HEK293 (cell line): ENCODE measurements around the gene TMPRSS5.

Experiments
- CTCF ChIA-PET: fragments of 350-600 bp; formaldehyde crosslinking; extraction: SDS; loops from one replicate; lab custom pipeline; 2021; ENCODE audit warnings: antibody characterized with exemption; lab: Yijun Ruan, JAX
- POLR2A ChIA-PET: fragments of 300-600 bp; formaldehyde crosslinking; extraction: SDS; loops from one replicate; lab custom pipeline; 2020; ENCODE audit warnings: antibody characterized with exemption, inconsistent platforms; lab: Yijun Ruan, JAX
- H3K27ac ChIP-seq: fragments of 200-500 bp; sonication (Bioruptor generic); 2 replicates; pipeline ENCODE4 v1.5.1; 2014; ENCODE audit warnings: low read depth, low read length, control low read depth, inconsistent platforms; ENCODE audit errors: extremely low read depth
- H3K36me3 ChIP-seq, 2 experiments: fragments of 200-500 bp in 1 of 2; sonication (Bioruptor generic) in 1 of 2; 1 replicate in 1 of 2; 2 replicates in 1 of 2; pipeline ENCODE4 v1.5.1; 2014 to 2017; ENCODE audit warnings: inconsistent platforms in 2 of 2, low read length in 2 of 2; ENCODE audit not compliant: control insufficient read depth in 2 of 2, insufficient read depth in 1 of 2
- H3K4me1 ChIP-seq: fragments of 200-500 bp; sonication (Bioruptor generic); 2 replicates; pipeline ENCODE4 v1.5.1; 2014; ENCODE audit warnings: mild to moderate bottlenecking, low read length, inconsistent platforms; ENCODE audit not compliant: control insufficient read depth, insufficient read depth
- H3K4me3 ChIP-seq: 2 replicates; pipeline ENCODE4 v1.5.1; 2011; ENCODE audit warnings: low read depth, mild to moderate bottlenecking, control low read depth, low read length, moderate library complexity
- H3K9me3 ChIP-seq: fragments of 200-500 bp; sonication (Bioruptor generic); 2 replicates; pipeline ENCODE4 v1.5.1; 2014; ENCODE audit warnings: low read depth, low read length, inconsistent platforms; ENCODE audit not compliant: control insufficient read depth, insufficient read depth
- GLI2 ChIP-seq: fragments of 450-650 bp; formaldehyde crosslinking; IDR thresholded peaks from 2 replicates; pipeline ENCODE4; 2017; ENCODE audit warnings: missing biosample characterization, missing genetic modification characterization, low read depth, borderline replicate concordance
- HOXC10 ChIP-seq: sonication (generic); formaldehyde crosslinking; IDR thresholded peaks from 2 replicates; pipeline ENCODE4 v1.8.1; 2023; ENCODE audit warnings: mild to moderate bottlenecking, missing genetic modification reagents
- KLF10 ChIP-seq: fragments of 450-650 bp; IDR thresholded peaks from 2 replicates; pipeline ENCODE4 v1.5.1; 2018; ENCODE audit warnings: missing biosample characterization, mild to moderate bottlenecking, missing genetic modification characterization
- PRDM4 ChIP-seq: fragments of 450-650 bp; formaldehyde crosslinking; IDR thresholded peaks from 2 replicates; pipeline ENCODE4 v1.5.1; 2017; ENCODE audit warnings: missing biosample characterization, missing genetic modification characterization
- SALL2 ChIP-seq: fragments of 450-650 bp; formaldehyde crosslinking; IDR thresholded peaks from 2 replicates; pipeline ENCODE4 v1.5.0; 2017; ENCODE audit warnings: missing biosample characterization, mild to moderate bottlenecking, missing genetic modification characterization, borderline replicate concordance
- TSHZ1 ChIP-seq: fragments of 450-650 bp; formaldehyde crosslinking; IDR thresholded peaks from 2 replicates; pipeline ENCODE4 v1.5.1; 2016; ENCODE audit warnings: missing biosample characterization, missing genetic modification characterization, borderline replicate concordance
- ZIC2 ChIP-seq: fragments of 450-650 bp; formaldehyde crosslinking; IDR thresholded peaks from 2 replicates; pipeline ENCODE4 v1.5.1; 2016; ENCODE audit warnings: missing biosample characterization, missing genetic modification characterization
- ZNF169 ChIP-seq: fragments of 450-650 bp; formaldehyde crosslinking; IDR thresholded peaks from 2 replicates; pipeline ENCODE4 v1.5.1; 2016; ENCODE audit warnings: missing biosample characterization, missing genetic modification characterization
- ZNF2 ChIP-seq: fragments of 450-650 bp; formaldehyde crosslinking; IDR thresholded peaks from 2 replicates; pipeline ENCODE4 v1.5.1; 2016; ENCODE audit warnings: missing biosample characterization, missing genetic modification characterization
- ZNF223 ChIP-seq: fragments of 450-650 bp; formaldehyde crosslinking; IDR thresholded peaks from 2 replicates; pipeline ENCODE4 v1.5.1; 2016; ENCODE audit warnings: missing biosample characterization, missing genetic modification characterization
- ZNF362 ChIP-seq: fragments of 450-650 bp; formaldehyde crosslinking; IDR thresholded peaks from 2 replicates; pipeline ENCODE4 v1.5.1; 2016; ENCODE audit warnings: missing biosample characterization, missing genetic modification characterization
- ZNF366 ChIP-seq: fragments of 450-650 bp; formaldehyde crosslinking; conservative IDR thresholded peaks from 2 replicates; pipeline ENCODE4 v1.5.1; 2016; ENCODE audit warnings: missing biosample characterization, missing genetic modification characterization
- ZNF510 ChIP-seq: fragments of 450-650 bp; formaldehyde crosslinking; IDR thresholded peaks from 2 replicates; pipeline ENCODE4 v1.5.1; 2018; ENCODE audit warnings: mild to moderate bottlenecking, missing genetic modification characterization, missing biosample characterization; ENCODE audit not compliant: insufficient replicate concordance
- ZNF561 ChIP-seq: fragments of 450-650 bp; IDR thresholded peaks from 2 replicates; pipeline ENCODE4 v1.5.1; 2018; ENCODE audit warnings: missing biosample characterization, missing genetic modification characterization, borderline replicate concordance
- ZNF580 ChIP-seq: fragments of 450-650 bp; formaldehyde crosslinking; IDR thresholded peaks from 2 replicates; pipeline ENCODE4 v1.5.1; 2016; ENCODE audit warnings: missing biosample characterization, missing genetic modification characterization
- ZNF600 ChIP-seq: fragments of 450-650 bp; formaldehyde crosslinking; IDR thresholded peaks from 2 replicates; pipeline ENCODE4 v1.5.1; 2016; ENCODE audit warnings: missing biosample characterization, missing genetic modification characterization
- ZNF624 ChIP-seq: fragments of 450-650 bp; formaldehyde crosslinking; IDR thresholded peaks from 2 replicates; pipeline ENCODE4 v1.5.1; 2017; ENCODE audit warnings: missing biosample characterization, missing genetic modification characterization
- ZNF639 ChIP-seq: fragments of 450-650 bp; formaldehyde crosslinking; IDR thresholded peaks from 2 replicates; pipeline ENCODE4 v1.5.1; 2016; ENCODE audit warnings: missing biosample characterization, missing genetic modification characterization
- ZNF654 ChIP-seq: fragments of 450-650 bp; formaldehyde crosslinking; IDR thresholded peaks from 2 replicates; pipeline ENCODE4 v1.5.1; 2016; ENCODE audit warnings: low read depth, missing biosample characterization, missing genetic modification characterization
- ZNF701 ChIP-seq: fragments of 450-650 bp; formaldehyde crosslinking; IDR thresholded peaks from 2 replicates; pipeline ENCODE4 v1.5.1; 2016; ENCODE audit warnings: missing biosample characterization, missing genetic modification characterization
- ZNF791 ChIP-seq: fragments of 450-650 bp; formaldehyde crosslinking; IDR thresholded peaks from 2 replicates; pipeline ENCODE4 v1.5.1; 2016; ENCODE audit warnings: missing biosample characterization, missing genetic modification characterization
- ZXDB ChIP-seq: fragments of 450-650 bp; formaldehyde crosslinking; IDR thresholded peaks from 2 replicates; pipeline ENCODE4 v1.5.1; 2016; ENCODE audit warnings: missing biosample characterization, missing genetic modification characterization

Gene TMPRSS5

GRCh38 chr11:113723787-113724186, 17.7 kb upstream of the TMPRSS5 start:
- Histone ChIP-seq H3K27ac (no peak overlapping the region), H3K4me3 (no peak overlapping the region), H3K9me3 (no peaks in the 10 kb centered on the region), H3K4me1 (no peaks in the 10 kb centered on the region), H3K36me3 (no peaks in the 10 kb centered on the region)
- TF ChIP-seq ZNF701 (tag by site-specific recombination) (no peak), ZNF362 (tag by site-specific recombination) (no peak), ZNF2 (tag by site-specific recombination) (no peak), ZXDB (tag by site-specific recombination) (no peak), GLI2 (tag by site-specific recombination) (no peak), KLF10 (tag by site-specific recombination) (no peak), SALL2 (no peak), ZIC2 (tag by site-specific recombination) (no peak), ZNF639 (tag by site-specific recombination) (no peak), ZNF561 (tag by site-specific recombination) (no peak), ZNF366 (no peak), ZNF580 (no peak), ZNF600 (tag by site-specific recombination) (no peak), ZNF169 (tag by site-specific recombination) (no peak), PRDM4 (tag by site-specific recombination) (no peak), HOXC10 (no peak), ZNF223 (tag by site-specific recombination) (no peak)
- CTCF ChIA-PET: no interaction called here
- POLR2A ChIA-PET: no interaction called here

- H3K9me3 ChIP-seq: no peaks in the 10 kb centered on the region
- ChIA-PET CTCF (interaction anchor here (0.8 to 1.1 kb wide), 4 partner anchors 24 to 418 kb away, joined by 3 to 4 read pairs (median 3); no protein-coding TSS in a partner anchor), POLR2A (no interaction called here)
- H3K27ac ChIP-seq: no peak overlapping the region
- TF ChIP-seq ZNF791 (no peak), TSHZ1 (tag by site-specific recombination) (no peak), ZNF654 (tag by site-specific recombination) (no peak), ZNF510 (no peak), ZNF624 (no peak)
- TF ChIP-seq, all 188 proteins: peak for 0
- no peaks in the 10 kb centered on the region for H3K36me3 ChIP-seq
- H3K4me1 ChIP-seq: no peaks in the 10 kb centered on the region
- no peak overlapping the region for H3K4me3 ChIP-seq
Measured at GRCh38 chr11:113722934-113723333, 16.8 kb upstream of the TMPRSS5 start.
